HepG2 (cell line): ENCODE data around the gene TCFL5. TPM values are rescaled to one million over a fixed set of nuclear protein-coding genes. Genes with fewer than 3 reads are reported as not detected.
A peak's percentile ranks its signal among the peaks of the same experiment; 100 is the strongest.

Source experiments
- BCL6 ChIP-seq: IDR thresholded peaks from 2 replicates; pipeline ENCODE4 v1.6.1; 2016; ENCODE audit warnings: missing genetic modification reagents, missing compliant biosample characterization
- CENPT ChIP-seq: sonication (generic); formaldehyde crosslinking; IDR thresholded peaks from 2 replicates; pipeline ENCODE4 v1.8.0; 2022; ENCODE audit warnings: low read depth, mild to moderate bottlenecking, moderate library complexity, missing genetic modification reagents
- EEA1 ChIP-seq: sonication (generic); formaldehyde crosslinking; IDR thresholded peaks from 2 replicates; pipeline ENCODE4 v1.5.1; 2020; ENCODE audit warnings: mild to moderate bottlenecking, missing genetic modification reagents, borderline replicate concordance
- EED ChIP-seq: sonication (generic); formaldehyde crosslinking; IDR thresholded peaks from 2 replicates; pipeline ENCODE4 v1.5.0; 2020; ENCODE audit warnings: mild to moderate bottlenecking, missing genetic modification reagents
- FIP1L1 ChIP-seq: fragments of 200-400 bp; formaldehyde crosslinking; IDR thresholded peaks from 2 replicates; pipeline ENCODE4 v1.6.1; 2018; ENCODE audit warnings: low read depth, mild to moderate bottlenecking, low read length, moderate library complexity, borderline replicate concordance; ENCODE audit not compliant: insufficient read depth
- FOXA3 ChIP-seq: IDR thresholded peaks from 2 replicates; pipeline ENCODE4 v1.6.1; 2016; ENCODE audit warnings: missing genetic modification reagents, missing compliant biosample characterization
- FOXM1 ChIP-seq: sonication (generic); formaldehyde crosslinking; IDR thresholded peaks from 2 replicates; pipeline ENCODE4 v1.5.0; 2020; ENCODE audit warnings: missing genetic modification reagents
- JUNB ChIP-seq: sonication (generic); formaldehyde crosslinking; IDR thresholded peaks from 2 replicates; pipeline ENCODE4 v1.8.0; 2022; ENCODE audit warnings: missing genetic modification reagents, mild to moderate bottlenecking, borderline replicate concordance
- NCOA5 ChIP-seq: sonication (generic); formaldehyde crosslinking; IDR thresholded peaks from 2 replicates; pipeline ENCODE4 v1.4.0; 2020; ENCODE audit warnings: missing genetic modification reagents
- NONO ChIP-seq, 2 experiments: fragments of 450-650 bp in 1 of 2; sonication (generic) in 1 of 2; formaldehyde crosslinking in 1 of 2; IDR thresholded peaks in 1 of 2; conservative IDR thresholded peaks in 1 of 2; 2 replicates each; pipeline versions ENCODE4 v1.6.1 to v1.8.0; 2017 to 2022; ENCODE audit warnings: mild to moderate bottlenecking in 1 of 2, missing genetic modification reagents in 1 of 2, moderate library complexity in 1 of 2
- SIX4 ChIP-seq: sonication (generic); formaldehyde crosslinking; IDR thresholded peaks from 2 replicates; pipeline ENCODE4 v1.4.0; 2020; ENCODE audit warnings: missing genetic modification reagents
- SMARCE1 ChIP-seq: fragments of 450-650 bp; IDR thresholded peaks from 2 replicates; pipeline ENCODE4 v1.6.1; 2017; ENCODE audit warnings: borderline replicate concordance
- SRSF9 ChIP-seq: fragments of 200-400 bp; formaldehyde crosslinking; IDR thresholded peaks from 2 replicates; pipeline ENCODE4 v1.6.1; 2018; ENCODE audit warnings: borderline replicate concordance, mild to moderate bottlenecking, low read depth, low read length; ENCODE audit not compliant: insufficient read depth, poor library complexity, severe bottlenecking
- SSRP1 ChIP-seq: IDR thresholded peaks from 2 replicates; pipeline ENCODE4 v1.6.1; 2016; ENCODE audit warnings: control low read depth
- TOE1 ChIP-seq: sonication (generic); formaldehyde crosslinking; IDR thresholded peaks from 2 replicates; pipeline ENCODE4 v1.4.0; 2020; ENCODE audit warnings: mild to moderate bottlenecking, missing genetic modification reagents
- ZBTB38 ChIP-seq: sonication (generic); formaldehyde crosslinking; IDR thresholded peaks from 2 replicates; pipeline ENCODE4 v1.5.1; 2020; ENCODE audit warnings: mild to moderate bottlenecking, missing genetic modification reagents
- ZMAT3 ChIP-seq: sonication (generic); formaldehyde crosslinking; conservative IDR thresholded peaks from 2 replicates; pipeline ENCODE4 v1.7.0; 2021; ENCODE audit warnings: missing genetic modification reagents
- ZNF274 ChIP-seq: sonication (generic); formaldehyde crosslinking; IDR thresholded peaks from 2 replicates; pipeline ENCODE4 v1.5.1; 2020; ENCODE audit warnings: mild to moderate bottlenecking, missing genetic modification reagents
- ZNF33B ChIP-seq: sonication (generic); formaldehyde crosslinking; IDR thresholded peaks from 2 replicates; pipeline ENCODE4 v1.5.1; 2020; ENCODE audit warnings: mild to moderate bottlenecking, missing genetic modification reagents
- ZNF558 ChIP-seq: sonication (generic); formaldehyde crosslinking; IDR thresholded peaks from 2 replicates; pipeline ENCODE4 v1.9.0; 2022; ENCODE audit warnings: mild to moderate bottlenecking, missing genetic modification reagents, borderline replicate concordance
- ZNF776 ChIP-seq: sonication (generic); formaldehyde crosslinking; IDR thresholded peaks from 2 replicates; pipeline ENCODE4 v1.4.0; 2020; ENCODE audit warnings: mild to moderate bottlenecking, missing genetic modification reagents
- polyA plus RNA-seq, 8 experiments: library from polyadenylated mRNA; depleted of rRNA in 3 of 8; stranded (reverse) in 7 of 8; unstranded in 1 of 8; fragments of >200 nt; fragmentation: Illumina TruSeq in 4 of 8; extraction: Trizol in 4 of 8; gene quantifications; 2 replicates each; pipeline versions ENCODE4 v1.2.1 to v1.2.3, GENCODE V29; 2011 to 2016; ENCODE audit warnings: low read depth in 4 of 8, missing spikeins in 1 of 8, mixed read lengths in 1 of 8; ENCODE audit not compliant: insufficient read depth in 1 of 8
- total RNA-seq, 5 experiments: library from RNA; depleted of rRNA; stranded (reverse); fragments of >200 nt; fragmentation: Illumina TruSeq; extraction: Trizol; gene quantifications; 2 replicates each; pipeline ENCODE4 v1.2.3, GENCODE V29; 2016; ENCODE audit warnings: low read depth in 1 of 5
- TF ChIP-seq, protein P1 (sequence below), 2 experiments: IDR thresholded peaks; 2 replicates each; pipeline ENCODE4 v1.6.1; 2011 to 2012; ENCODE audit warnings: low read length in 2 of 2, borderline replicate concordance in 1 of 2, low read depth in 1 of 2, mild to moderate bottlenecking in 1 of 2, moderate library complexity in 1 of 2
- TF ChIP-seq, protein P2 (sequence below): sonication (generic); formaldehyde crosslinking; IDR thresholded peaks from 2 replicates; pipeline ENCODE4 v1.8.1; 2023; ENCODE audit warnings: missing genetic modification reagents, mild to moderate bottlenecking, borderline replicate concordance
- TF ChIP-seq, protein P3 (sequence below): sonication (generic); formaldehyde crosslinking; IDR thresholded peaks from 2 replicates; pipeline ENCODE4 v1.4.0; 2020; ENCODE audit warnings: missing genetic modification reagents
- TF ChIP-seq, protein P4 (sequence below): sonication (generic); formaldehyde crosslinking; IDR thresholded peaks from 2 replicates; pipeline ENCODE4 v1.8.0; 2022; ENCODE audit warnings: low read depth, missing genetic modification reagents

The TCFL5 gene
- total and polyA plus RNA-seq, 2 of the 13 experiments (the other 11 are each of a cell fraction or from before 2014, with no cell fraction given), result 14.8 to 20.0 TPM

DNA sequence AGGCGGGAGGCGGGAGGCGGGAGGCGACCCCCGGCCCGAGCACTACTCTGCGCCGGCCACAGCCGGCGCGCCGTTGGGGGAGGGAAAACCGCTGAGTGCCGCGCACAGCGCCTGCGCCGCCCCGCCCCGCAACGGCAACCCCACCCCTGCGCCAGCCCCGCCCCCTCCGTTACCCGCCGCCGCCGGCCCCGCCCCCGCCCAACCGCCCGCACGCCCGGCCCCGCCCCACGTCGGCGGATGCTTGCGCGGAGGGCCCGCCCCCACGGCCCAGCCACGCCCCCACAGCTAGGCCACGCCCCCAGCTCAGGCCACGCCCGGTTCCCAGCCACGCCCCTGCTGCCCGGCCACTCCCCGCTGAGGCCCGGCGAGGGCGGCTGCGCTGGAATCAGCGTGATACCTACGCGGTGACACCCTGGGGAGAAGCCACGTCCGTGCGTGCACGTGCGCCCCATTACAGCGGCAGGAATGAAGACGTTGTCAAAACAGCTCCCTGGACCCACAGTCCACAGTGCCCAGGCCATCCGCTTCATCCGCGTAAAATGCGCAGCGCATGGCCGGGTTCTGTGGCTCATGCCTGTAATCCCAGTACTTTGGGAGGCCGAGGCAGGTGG lies at the start of gene TCFL5 (continued):
- TF ChIP-seq, protein P1, sequence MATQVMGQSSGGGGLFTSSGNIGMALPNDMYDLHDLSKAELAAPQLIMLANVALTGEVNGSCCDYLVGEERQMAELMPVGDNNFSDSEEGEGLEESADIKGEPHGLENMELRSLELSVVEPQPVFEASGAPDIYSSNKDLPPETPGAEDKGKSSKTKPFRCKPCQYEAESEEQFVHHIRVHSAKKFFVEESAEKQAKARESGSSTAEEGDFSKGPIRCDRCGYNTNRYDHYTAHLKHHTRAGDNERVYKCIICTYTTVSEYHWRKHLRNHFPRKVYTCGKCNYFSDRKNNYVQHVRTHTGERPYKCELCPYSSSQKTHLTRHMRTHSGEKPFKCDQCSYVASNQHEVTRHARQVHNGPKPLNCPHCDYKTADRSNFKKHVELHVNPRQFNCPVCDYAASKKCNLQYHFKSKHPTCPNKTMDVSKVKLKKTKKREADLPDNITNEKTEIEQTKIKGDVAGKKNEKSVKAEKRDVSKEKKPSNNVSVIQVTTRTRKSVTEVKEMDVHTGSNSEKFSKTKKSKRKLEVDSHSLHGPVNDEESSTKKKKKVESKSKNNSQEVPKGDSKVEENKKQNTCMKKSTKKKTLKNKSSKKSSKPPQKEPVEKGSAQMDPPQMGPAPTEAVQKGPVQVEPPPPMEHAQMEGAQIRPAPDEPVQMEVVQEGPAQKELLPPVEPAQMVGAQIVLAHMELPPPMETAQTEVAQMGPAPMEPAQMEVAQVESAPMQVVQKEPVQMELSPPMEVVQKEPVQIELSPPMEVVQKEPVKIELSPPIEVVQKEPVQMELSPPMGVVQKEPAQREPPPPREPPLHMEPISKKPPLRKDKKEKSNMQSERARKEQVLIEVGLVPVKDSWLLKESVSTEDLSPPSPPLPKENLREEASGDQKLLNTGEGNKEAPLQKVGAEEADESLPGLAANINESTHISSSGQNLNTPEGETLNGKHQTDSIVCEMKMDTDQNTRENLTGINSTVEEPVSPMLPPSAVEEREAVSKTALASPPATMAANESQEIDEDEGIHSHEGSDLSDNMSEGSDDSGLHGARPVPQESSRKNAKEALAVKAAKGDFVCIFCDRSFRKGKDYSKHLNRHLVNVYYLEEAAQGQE (IDR thresholded peaks at IDR 0.05; ENCODE audit: borderline replicate concordance in 1 of 2, low read depth in 1 of 2, low read length in 2 of 2), result no peak
- TF ChIP-seq, protein P2, sequence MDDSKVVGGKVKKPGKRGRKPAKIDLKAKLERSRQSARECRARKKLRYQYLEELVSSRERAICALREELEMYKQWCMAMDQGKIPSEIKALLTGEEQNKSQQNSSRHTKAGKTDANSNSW (CRISPR knock-in tag), result peak; percentile 97
- peak; percentile 89; the same call in 1 of the 2 replicates for TF ChIP-seq CENPT (CRISPR knock-in tag)
- peak; percentile 63 for TF ChIP-seq BCL6 (CRISPR knock-in tag)
- TF ChIP-seq NONO (IDR thresholded peaks at IDR 0.05), result no peak
- peak; percentile 81 for TF ChIP-seq NONO (CRISPR knock-in tag; conservative IDR thresholded peaks at IDR 0.05)
- no peak for TF ChIP-seq SRSF9
- peak; percentile 98 for TF ChIP-seq ZNF274
- TF ChIP-seq FOXM1, result peak; percentile 69; the same call in 1 of the 2 replicates
- peak; percentile 69 for TF ChIP-seq FOXA3 (CRISPR knock-in tag)
- TF ChIP-seq NCOA5 (CRISPR knock-in tag), result no peak
- TF ChIP-seq EED (CRISPR knock-in tag), result peak; percentile 96
- peak; percentile 98 for TF ChIP-seq ZNF33B (CRISPR knock-in tag)
- TF ChIP-seq, protein P3, sequence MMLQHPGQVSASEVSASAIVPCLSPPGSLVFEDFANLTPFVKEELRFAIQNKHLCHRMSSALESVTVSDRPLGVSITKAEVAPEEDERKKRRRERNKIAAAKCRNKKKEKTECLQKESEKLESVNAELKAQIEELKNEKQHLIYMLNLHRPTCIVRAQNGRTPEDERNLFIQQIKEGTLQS (CRISPR knock-in tag), result peak; percentile 71
- peak; percentile 93 for TF ChIP-seq ZMAT3
- no peak for TF ChIP-seq FIP1L1
- TF ChIP-seq ZBTB38 (CRISPR knock-in tag), result peak; percentile 98
- TF ChIP-seq, protein P4, sequence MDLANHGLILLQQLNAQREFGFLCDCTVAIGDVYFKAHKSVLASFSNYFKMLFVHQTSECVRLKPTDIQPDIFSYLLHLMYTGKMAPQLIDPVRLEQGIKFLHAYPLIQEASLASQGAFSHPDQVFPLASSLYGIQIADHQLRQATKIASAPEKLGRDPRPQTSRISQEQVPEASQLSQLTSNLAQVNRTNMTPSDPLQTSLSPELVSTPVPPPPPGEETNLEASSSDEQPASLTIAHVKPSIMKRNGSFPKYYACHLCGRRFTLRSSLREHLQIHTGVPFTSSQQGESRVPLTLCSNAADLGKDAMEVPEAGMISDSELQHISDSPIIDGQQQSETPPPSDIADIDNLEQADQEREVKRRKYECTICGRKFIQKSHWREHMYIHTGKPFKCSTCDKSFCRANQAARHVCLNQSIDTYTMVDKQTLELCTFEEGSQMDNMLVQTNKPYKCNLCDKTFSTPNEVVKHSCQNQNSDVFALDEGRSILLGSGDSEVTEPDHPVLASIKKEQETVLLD (CRISPR knock-in tag), result peak; percentile 77
- peak; percentile 76; the same call in 1 of the 2 replicates for TF ChIP-seq ZNF558
- TF ChIP-seq SSRP1, result 0 out of 2 replicates have a peak, but pooled peaks have one; percentile 29
- peak; percentile 64 for TF ChIP-seq SIX4 (CRISPR knock-in tag)
- TF ChIP-seq JUNB, result no peak; the same call in 1 of the 2 replicates
- TF ChIP-seq ZNF776 (CRISPR knock-in tag), result peak; percentile 78; the same call in 1 of the 2 replicates
- TF ChIP-seq EEA1, result peak; percentile 95
- TF ChIP-seq SMARCE1, result no peak
- peak; percentile 77; the same call in 1 of the 2 replicates for TF ChIP-seq TOE1 (CRISPR knock-in tag)
